ENCODE measurements around the gene TMEM145. TPM values are rescaled to one million over a fixed set of nuclear protein-coding genes. Genes with fewer than 3 reads are reported as not detected.

Gene TMEM145
- total RNA-seq, 1 experiment from 2014 or later, result 0.69 TPM

DNA sequence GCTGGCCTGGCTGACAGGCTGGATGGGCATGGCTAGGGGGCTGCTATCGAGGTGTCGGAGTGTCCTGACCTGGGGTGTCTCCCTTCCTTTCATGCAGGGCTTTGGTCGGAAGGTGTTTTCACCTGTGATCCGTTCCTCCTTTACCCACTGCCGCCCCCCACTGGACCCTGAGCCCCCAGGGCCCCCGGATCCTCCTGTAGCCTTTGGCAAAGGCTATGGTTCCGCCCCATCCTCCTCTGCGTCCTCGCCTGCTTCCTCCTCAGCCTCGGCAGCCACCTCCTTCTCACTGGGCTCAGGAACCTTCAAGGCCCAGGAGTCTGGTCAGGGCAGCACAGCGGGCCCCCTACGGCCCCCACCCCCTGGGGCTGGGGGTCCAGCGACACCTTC is 23.0 kb upstream of the TMEM145 start:
- Histone ChIP-seq H3K9me3 (ENCODE audit: low read length) (no peaks in the 10 kb centered on the region), H3K79me2 (ENCODE audit: low read length) (no peaks in the 10 kb centered on the region), H4K20me1 (ENCODE audit: low read length) (no peaks in the 10 kb centered on the region), H3K9me2 (replicated peaks; ENCODE audit: low read length) (no peaks in the 10 kb centered on the region), H3F3A (ENCODE audit: low read length, unreplicated experiment) (no peaks in the 10 kb centered on the region), H3K4me1 (ENCODE audit: insufficient read depth, low read length) (no peaks in the 10 kb centered on the region), H3K36me3 (ENCODE audit: low read depth, low read length) (no peaks in the 10 kb centered on the region), H3K27me3 (ENCODE audit: low read length) (no peaks in the 10 kb centered on the region), H3K4me3 (ENCODE audit: low read length) (no peak overlapping the region), H3K9ac (ENCODE audit: low read length) (no peak overlapping the region), H3K4me2 (ENCODE audit: low read length) (no peak overlapping the region), H3K27ac (ENCODE audit: low read length) (no peak overlapping the region), H2AFZ (ENCODE audit: low read length) (no peak overlapping the region)
- intact Hi-C loops (cut with micrococcal nuclease), result no loop called here
- TF ChIP-seq, protein P1, sequence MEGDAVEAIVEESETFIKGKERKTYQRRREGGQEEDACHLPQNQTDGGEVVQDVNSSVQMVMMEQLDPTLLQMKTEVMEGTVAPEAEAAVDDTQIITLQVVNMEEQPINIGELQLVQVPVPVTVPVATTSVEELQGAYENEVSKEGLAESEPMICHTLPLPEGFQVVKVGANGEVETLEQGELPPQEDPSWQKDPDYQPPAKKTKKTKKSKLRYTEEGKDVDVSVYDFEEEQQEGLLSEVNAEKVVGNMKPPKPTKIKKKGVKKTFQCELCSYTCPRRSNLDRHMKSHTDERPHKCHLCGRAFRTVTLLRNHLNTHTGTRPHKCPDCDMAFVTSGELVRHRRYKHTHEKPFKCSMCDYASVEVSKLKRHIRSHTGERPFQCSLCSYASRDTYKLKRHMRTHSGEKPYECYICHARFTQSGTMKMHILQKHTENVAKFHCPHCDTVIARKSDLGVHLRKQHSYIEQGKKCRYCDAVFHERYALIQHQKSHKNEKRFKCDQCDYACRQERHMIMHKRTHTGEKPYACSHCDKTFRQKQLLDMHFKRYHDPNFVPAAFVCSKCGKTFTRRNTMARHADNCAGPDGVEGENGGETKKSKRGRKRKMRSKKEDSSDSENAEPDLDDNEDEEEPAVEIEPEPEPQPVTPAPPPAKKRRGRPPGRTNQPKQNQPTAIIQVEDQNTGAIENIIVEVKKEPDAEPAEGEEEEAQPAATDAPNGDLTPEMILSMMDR (conservative IDR thresholded peaks at IDR 0.05; ENCODE audit: low read depth, low read length), result no peak
- ChIA-PET CTCF (no interaction called here), POLR2A (ENCODE audit: unreplicated experiment) (no interaction called here)
- DNase-seq (no peak), ATAC-seq (no peak)
- no TSS peak for BruUV-seq (replicated peaks)

DNA sequence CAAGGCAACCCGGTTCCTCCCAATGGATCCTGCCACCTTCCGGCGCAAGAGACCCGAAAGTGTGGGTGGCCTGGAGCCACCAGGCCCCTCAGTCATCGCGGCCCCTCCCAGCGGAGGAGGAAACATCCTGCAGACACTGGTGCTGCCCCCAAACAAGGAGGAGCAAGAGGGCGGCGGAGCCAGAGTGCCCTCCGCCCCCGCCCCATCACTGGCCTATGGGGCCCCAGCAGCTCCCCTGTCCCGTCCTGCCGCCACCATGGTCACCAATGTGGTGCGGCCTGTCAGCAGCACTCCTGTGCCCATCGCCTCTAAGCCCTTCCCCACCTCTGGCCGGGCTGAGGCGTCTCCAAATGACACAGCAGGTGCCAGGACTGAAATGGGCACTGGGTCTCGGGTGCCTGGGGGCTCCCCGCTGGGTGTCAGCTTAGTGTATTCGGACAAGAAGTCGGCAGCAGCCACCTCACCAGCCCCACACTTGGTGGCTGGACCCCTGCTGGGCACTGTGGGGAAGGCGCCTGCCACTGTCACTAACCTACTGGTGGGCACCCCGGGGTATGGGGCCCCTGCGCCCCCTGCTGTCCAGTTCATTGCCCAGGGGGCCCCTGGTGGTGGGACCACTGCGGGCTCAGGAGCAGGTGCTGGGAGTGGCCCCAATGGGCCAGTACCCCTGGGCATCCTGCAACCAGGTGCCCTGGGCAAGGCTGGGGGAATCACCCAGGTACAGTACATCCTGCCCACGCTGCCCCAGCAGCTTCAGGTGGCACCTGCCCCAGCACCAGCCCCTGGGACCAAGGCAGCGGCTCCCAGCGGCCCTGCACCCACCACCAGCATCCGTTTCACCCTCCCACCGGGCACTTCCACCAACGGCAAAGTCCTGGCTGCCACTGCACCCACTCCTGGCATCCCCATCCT is 22.3 kb upstream of the TMEM145 start:
- H3K9me2 ChIP-seq (replicated peaks; ENCODE audit: low read length), result no peaks in the 10 kb centered on the region
- no peaks in the 10 kb centered on the region for H3K79me2 ChIP-seq (ENCODE audit: low read length)
- CTCF ChIA-PET, result no interaction called here
- no peak overlapping the region for H3K4me3 ChIP-seq (ENCODE audit: low read length)
- H3K9ac ChIP-seq (ENCODE audit: low read length), result no peak overlapping the region
- no peak overlapping the region for H3K4me2 ChIP-seq (ENCODE audit: low read length)
- BruUV-seq (replicated peaks), result no TSS peak
- no peaks in the 10 kb centered on the region for H3K36me3 ChIP-seq (ENCODE audit: low read depth, low read length)
- no peak for ATAC-seq
- no peak overlapping the region for H2AFZ ChIP-seq (ENCODE audit: low read length)
- no peaks in the 10 kb centered on the region for H3K4me1 ChIP-seq (ENCODE audit: insufficient read depth, low read length)
- no peaks in the 10 kb centered on the region for H4K20me1 ChIP-seq (ENCODE audit: low read length)
- no peak overlapping the region for H3K27ac ChIP-seq (ENCODE audit: low read length)
- no peaks in the 10 kb centered on the region for H3K27me3 ChIP-seq (ENCODE audit: low read length)
- POLR2A ChIA-PET (ENCODE audit: unreplicated experiment), result no interaction called here
- no peak for DNase-seq
- intact Hi-C loops (cut with micrococcal nuclease), result no loop called here
- TF ChIP-seq, protein P1 (conservative IDR thresholded peaks at IDR 0.05; ENCODE audit: low read depth, low read length), result no peak
- TF ChIP-seq EZH2 (IDR thresholded peaks at IDR 0.05; ENCODE audit: low read length, unreplicated experiment) (no peak), EZH2phosphoT487 (IDR thresholded peaks at IDR 0.05; ENCODE audit: borderline replicate concordance, low read length) (no peak)
- H3K9me3 ChIP-seq (ENCODE audit: low read length), result no peaks in the 10 kb centered on the region
- no peaks in the 10 kb centered on the region for H3F3A ChIP-seq (ENCODE audit: low read length, unreplicated experiment)

DNA sequence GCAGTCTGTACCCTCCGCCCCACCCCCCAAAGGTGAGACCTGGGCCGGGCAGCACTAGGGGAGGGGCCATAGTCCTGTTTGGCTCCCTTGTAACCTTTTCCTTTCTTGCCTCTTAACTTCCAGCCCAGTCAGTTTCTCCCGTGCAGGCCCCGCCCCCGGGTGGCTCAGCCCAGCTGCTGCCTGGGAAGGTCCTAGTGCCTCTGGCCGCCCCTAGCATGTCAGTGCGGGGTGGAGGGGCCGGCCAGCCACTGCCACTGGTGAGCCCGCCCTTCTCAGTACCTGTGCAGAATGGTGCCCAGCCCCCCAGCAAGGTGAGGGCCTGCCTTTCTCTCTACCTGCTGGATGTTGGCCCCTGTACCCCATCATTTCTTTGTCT is 21.7 kb upstream of the TMEM145 start:
- no peak for DNase-seq
- no peaks in the 10 kb centered on the region for H3K27me3 ChIP-seq (ENCODE audit: low read length)
- no peaks in the 10 kb centered on the region for H3K4me1 ChIP-seq (ENCODE audit: insufficient read depth, low read length)
- no peaks in the 10 kb centered on the region for H4K20me1 ChIP-seq (ENCODE audit: low read length)
- intact Hi-C loops (cut with micrococcal nuclease), result no loop called here
- no TSS peak for BruUV-seq (replicated peaks)
- no peak overlapping the region for H3K9ac ChIP-seq (ENCODE audit: low read length)
- no peaks in the 10 kb centered on the region for H3K9me2 ChIP-seq (replicated peaks; ENCODE audit: low read length)
- H3K4me2 ChIP-seq (ENCODE audit: low read length), result no peak overlapping the region
- no peaks in the 10 kb centered on the region for H3K79me2 ChIP-seq (ENCODE audit: low read length)
- ChIA-PET POLR2A (ENCODE audit: unreplicated experiment) (no interaction called here), CTCF (no interaction called here)
- TF ChIP-seq, protein P1 (conservative IDR thresholded peaks at IDR 0.05; ENCODE audit: low read depth, low read length), result no peak
- TF ChIP-seq EZH2phosphoT487 (IDR thresholded peaks at IDR 0.05; ENCODE audit: borderline replicate concordance, low read length), result no peak
- no peak for TF ChIP-seq EZH2 (IDR thresholded peaks at IDR 0.05; ENCODE audit: low read length, unreplicated experiment)
- no peaks in the 10 kb centered on the region for H3K36me3 ChIP-seq (ENCODE audit: low read depth, low read length)
- no peak overlapping the region for H3K4me3 ChIP-seq (ENCODE audit: low read length)
- ATAC-seq, result no peak
- no peak overlapping the region for H3K27ac ChIP-seq (ENCODE audit: low read length)
- H3K9me3 ChIP-seq (ENCODE audit: low read length), result no peaks in the 10 kb centered on the region
- H3F3A ChIP-seq (ENCODE audit: low read length, unreplicated experiment), result no peaks in the 10 kb centered on the region
- H2AFZ ChIP-seq (ENCODE audit: low read length), result no peak overlapping the region
